Stimulated activated CD4-positive, alpha-beta T cell treated with anti-CD3 and anti-CD28 coated beads, TNF-alpha, amount 100 ng/mL, for 4 hours (primary cell): ENCODE results near the gene MSI2.

ENCODE experiments used
- DNase-seq, 3 experiments: peaks; one replicate each; pipeline ENCODE4 v3.0.0-alpha.2; 2020; ENCODE audit warnings: low read depth in 3 of 3

MSI2 gene

GRCh38 chr17:57720386-57721035, 464.2 kb downstream of the MSI2 start:
- no peak for DNase-seq

- DNase-seq = no peak
Observed at GRCh38 chr17:57721967-57722703, 465.8 kb downstream of the MSI2 start.

- DNase-seq = no peak
Observed at GRCh38 chr17:57722704-57723043, 466.4 kb downstream of the MSI2 start.

DNA sequence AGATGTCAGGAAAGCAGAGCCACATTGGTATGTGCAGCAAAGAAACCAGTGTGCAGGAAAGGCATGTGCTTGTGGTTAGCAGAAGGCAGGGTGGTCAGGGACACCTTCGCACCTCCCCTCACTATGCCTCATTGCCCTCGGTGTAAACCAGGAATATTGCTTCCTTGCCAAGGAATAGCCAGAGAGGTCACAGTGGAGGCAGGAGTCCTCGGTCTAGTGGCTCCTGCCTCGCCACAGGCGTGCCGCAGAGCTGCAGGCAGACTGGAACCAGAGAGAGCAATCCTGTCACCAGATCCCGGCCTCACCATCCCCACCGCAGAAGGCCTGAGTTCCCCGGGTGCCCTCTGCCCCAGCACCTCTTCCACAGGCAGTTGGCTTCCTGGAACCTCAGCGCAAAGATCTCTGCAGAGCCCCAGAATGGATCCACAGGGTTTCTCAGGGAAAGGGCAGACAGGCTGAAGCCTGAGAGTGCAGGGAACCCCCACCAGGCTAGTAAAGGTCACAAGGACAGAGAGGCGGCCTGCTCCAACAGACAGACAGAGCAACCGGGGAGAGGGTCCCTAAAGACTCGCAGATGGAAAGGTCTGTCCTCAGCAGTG, 467.2 kb downstream of the MSI2 start:
- DNase-seq = no peak

DNA sequence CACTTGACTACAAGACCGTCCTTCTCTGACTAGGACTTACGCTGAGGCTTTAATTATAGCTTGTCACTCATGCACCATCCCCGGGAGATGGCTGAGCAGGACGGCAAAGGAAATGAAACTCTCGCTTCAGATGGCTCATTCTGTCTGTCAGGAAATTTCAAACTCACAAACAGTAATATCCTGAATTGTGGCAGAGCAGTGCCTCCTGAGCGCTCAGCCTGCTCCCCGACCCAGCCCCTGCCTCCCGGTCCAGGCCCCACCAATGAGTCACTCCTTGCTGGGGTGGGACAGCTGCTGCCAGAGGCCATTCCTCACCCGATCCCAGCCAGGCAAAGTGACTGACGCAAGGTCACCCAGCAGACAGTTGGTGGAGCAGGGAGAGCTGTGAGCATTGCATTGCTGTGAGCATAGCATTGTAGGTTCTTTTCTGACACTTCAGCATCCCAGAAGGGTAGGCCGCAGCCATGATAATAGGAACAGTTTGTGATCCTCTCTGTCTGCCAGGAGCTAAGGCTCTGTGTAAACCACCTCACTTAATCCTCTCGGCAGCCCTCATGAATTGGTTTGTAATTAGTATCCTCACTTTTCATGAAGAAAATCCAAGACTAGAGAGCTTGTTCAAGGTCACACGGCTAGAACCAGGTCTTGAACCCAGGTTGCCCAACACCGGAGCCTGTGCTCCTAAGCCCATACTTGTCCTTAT, 467.9 kb downstream of the MSI2 start:
- DNase-seq = no peak

- DNase-seq = no peak
Observed at GRCh38 chr17:57724729-57725125, 468.4 kb downstream of the MSI2 start.

- no peak for DNase-seq
Observed at GRCh38 chr17:57726213-57726790, 470.0 kb downstream of the MSI2 start.

DNA sequence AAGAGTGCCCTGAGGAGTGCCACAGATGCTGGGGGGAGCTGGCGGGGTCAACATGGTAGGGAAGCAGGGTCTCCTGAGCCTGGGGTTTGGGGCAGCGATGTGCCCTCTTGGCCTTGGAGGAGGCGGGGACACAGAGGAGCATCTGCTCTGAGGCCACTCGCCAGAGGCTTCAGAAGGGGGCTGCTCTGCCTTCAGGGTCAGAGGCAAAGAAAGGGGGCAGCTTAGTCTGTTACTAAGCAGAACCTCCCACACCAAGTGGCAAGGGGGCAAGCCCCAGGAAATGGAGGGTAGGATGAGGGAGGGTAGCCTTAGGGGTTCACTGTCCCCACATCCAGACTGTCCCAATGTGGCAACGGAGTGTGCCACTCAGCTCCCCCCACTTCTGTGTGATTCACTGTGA, 470.5 kb downstream of the MSI2 start:
- no peak for DNase-seq

- no peak for DNase-seq
Observed at GRCh38 chr17:57727630-57728175, 471.4 kb downstream of the MSI2 start.

- no peak for DNase-seq
Observed at GRCh38 chr17:57730026-57730701, 473.8 kb downstream of the MSI2 start.

DNA sequence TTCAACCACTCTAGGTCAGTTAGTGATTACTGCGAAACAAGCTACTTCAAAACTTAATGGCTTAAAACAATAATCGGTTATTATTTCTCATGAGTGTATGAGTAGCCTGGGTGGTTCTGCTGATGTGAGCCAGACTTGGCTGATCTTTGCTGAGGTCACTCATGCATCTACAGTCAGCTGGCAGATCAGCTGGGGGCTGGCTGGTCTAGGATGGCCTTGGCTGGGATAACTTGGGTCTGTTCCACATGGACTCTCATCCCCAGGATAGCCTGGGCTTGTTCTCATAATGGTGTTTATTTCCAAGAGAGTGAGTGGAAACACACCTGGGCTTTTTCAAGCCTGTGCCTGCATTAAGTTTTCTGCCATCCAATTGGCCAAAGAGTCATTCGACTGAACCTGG, 475.7 kb downstream of the MSI2 start:
- DNase-seq = no peak

GRCh38 chr17:57733085-57733484, 476.8 kb downstream of the MSI2 start:
- no peak for DNase-seq
